ENCODE data around the gene SCEL.
"Not testable (repeated sequence)": the region's sequence is repeated elsewhere in the genome, so short reads cannot be mapped to it uniquely, and the experiment has no call there.

Gene SCEL

DNA sequence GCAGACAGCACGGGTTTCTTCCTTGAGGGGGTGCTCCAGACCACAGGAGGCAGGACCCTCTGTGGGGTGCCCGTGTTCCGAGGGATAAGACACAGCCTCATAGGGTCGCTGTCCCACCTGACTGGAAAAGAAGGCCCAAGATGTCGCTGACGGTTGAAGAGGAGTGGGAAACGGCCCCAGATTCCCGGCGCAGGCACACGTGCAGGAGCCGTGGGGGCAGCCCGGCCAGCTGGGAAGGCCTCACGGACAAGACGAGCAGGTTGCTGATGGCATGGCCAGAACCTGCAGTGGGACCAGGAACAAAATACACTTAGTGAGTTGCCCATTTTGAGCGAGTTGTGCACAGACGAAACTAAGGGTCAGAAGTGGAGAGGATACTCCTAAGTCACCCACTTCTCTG lies 126.8 kb downstream of the SCEL start:
- not testable (repeated sequence) for H3K4me1 ChIP-seq (ENCODE audit: control insufficient read depth, insufficient read depth, low read length); H3K4me3 ChIP-seq (ENCODE audit: low read length in 2 of 2); H3K27ac ChIP-seq (ENCODE audit: low read length); H3K36me3 ChIP-seq (ENCODE audit: control insufficient read depth in 2 of 2, insufficient read depth in 2 of 2, low read length in 2 of 2); H3K9ac ChIP-seq (ENCODE audit: low read length in 2 of 2); H3K9me3 ChIP-seq (ENCODE audit: control insufficient read depth in 2 of 2, low read length in 2 of 2); H3K27me3 ChIP-seq (ENCODE audit: control insufficient read depth in 1 of 2, insufficient read depth in 2 of 2, low read length in 2 of 2)

DNA sequence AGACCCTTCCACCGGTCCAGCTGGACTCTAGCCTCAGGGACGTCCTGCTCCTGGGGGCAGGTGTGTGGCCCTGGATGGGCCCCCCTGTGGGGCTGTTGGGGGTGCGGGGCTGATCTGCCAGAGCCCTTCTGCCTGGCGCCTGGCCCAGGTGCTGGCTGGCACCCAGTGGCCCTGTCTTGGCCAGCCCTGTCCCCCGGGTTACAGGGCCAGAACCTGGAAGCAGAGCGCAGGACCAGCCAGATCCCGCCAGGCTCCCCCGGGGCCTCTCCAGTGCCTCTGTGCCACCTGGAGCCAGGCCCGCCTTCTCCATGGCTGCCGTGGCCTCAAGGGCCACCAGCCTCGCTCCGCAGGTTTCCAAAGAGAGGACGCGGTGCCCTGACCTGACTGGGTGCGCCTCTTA lies 127.3 kb downstream of the SCEL start:
- not testable (repeated sequence) for H3K4me1 ChIP-seq (ENCODE audit: control insufficient read depth, insufficient read depth, low read length); H3K36me3 ChIP-seq (ENCODE audit: control insufficient read depth in 2 of 2, insufficient read depth in 2 of 2, low read length in 2 of 2); H3K27me3 ChIP-seq (ENCODE audit: control insufficient read depth in 1 of 2, insufficient read depth in 2 of 2, low read length in 2 of 2); H3K9me3 ChIP-seq (ENCODE audit: control insufficient read depth in 2 of 2, low read length in 2 of 2); H3K9ac ChIP-seq (ENCODE audit: low read length in 2 of 2); H3K4me3 ChIP-seq (ENCODE audit: low read length in 2 of 2); H3K27ac ChIP-seq (ENCODE audit: low read length)

GRCh38 chr13:77674852-77675251 lies 139.3 kb downstream of the SCEL start:
- H3K27me3 ChIP-seq (ENCODE audit: control insufficient read depth in 1 of 2, insufficient read depth in 2 of 2, low read length in 2 of 2) = peaks cover 4 to 5% of the 10 kb centered on the region in 2 donors
- no peak overlapping the region for H3K9ac ChIP-seq (ENCODE audit: low read length in 2 of 2)
- no peak overlapping the region for H3K27ac ChIP-seq (ENCODE audit: low read length)
- H3K36me3 ChIP-seq (ENCODE audit: control insufficient read depth in 2 of 2, insufficient read depth in 2 of 2, low read length in 2 of 2) = no peaks in the 10 kb centered on the region
- H3K9me3 ChIP-seq (ENCODE audit: control insufficient read depth in 2 of 2, low read length in 2 of 2) = peaks cover 0 to 2% of the 10 kb centered on the region in 2 donors
- no peaks in the 10 kb centered on the region for H3K4me1 ChIP-seq (ENCODE audit: control insufficient read depth, insufficient read depth, low read length)
- H3K4me3 ChIP-seq (ENCODE audit: low read length in 2 of 2) = no peak overlapping the region

DNA sequence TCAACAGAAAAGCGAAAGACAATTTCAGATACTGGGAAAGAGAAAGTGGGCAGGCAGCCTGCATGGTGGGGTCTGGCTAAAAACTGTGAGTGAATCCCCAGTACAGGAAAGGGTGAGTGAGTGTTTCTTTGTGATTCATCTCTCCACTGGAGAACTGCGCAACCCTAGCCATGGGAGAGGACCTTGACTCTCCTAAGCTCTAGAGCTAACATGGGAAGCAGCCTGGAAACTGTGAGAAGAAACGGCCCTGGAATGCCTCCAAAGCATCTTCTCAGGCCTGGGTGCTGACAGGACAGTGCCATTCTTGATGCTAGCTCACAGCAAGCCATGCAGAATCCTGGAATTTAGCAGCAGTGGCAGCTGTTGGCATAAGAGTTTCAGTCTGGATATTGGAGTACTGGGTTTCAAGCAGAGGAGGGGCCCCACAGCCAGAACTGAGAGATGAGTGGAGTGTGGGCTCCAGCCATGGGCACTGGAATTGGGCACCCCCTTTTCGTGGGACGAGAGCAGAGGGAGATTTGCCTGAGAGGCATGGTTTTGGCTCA lies 143.3 kb downstream of the SCEL start:
- Histone ChIP-seq H3K27ac (ENCODE audit: low read length) (no peak overlapping the region), H3K9me3 (ENCODE audit: control insufficient read depth in 2 of 2, low read length in 2 of 2) (peaks cover 0 to 2% of the 10 kb centered on the region in 2 donors), H3K4me3 (ENCODE audit: low read length in 2 of 2) (no peak overlapping the region), H3K27me3 (ENCODE audit: control insufficient read depth in 1 of 2, insufficient read depth in 2 of 2, low read length in 2 of 2) (peaks cover 4 to 5% of the 10 kb centered on the region in 2 donors), H3K9ac (ENCODE audit: low read length in 2 of 2) (no peak overlapping the region), H3K4me1 (ENCODE audit: control insufficient read depth, insufficient read depth, low read length) (no peaks in the 10 kb centered on the region), H3K36me3 (ENCODE audit: control insufficient read depth in 2 of 2, insufficient read depth in 2 of 2, low read length in 2 of 2) (no peaks in the 10 kb centered on the region)

- Histone ChIP-seq H3K9me3 (ENCODE audit: control insufficient read depth in 2 of 2, low read length in 2 of 2) (no peaks in the 10 kb centered on the region), H3K4me3 (ENCODE audit: low read length in 2 of 2) (no peak overlapping the region), H3K27me3 (ENCODE audit: control insufficient read depth in 1 of 2, insufficient read depth in 2 of 2, low read length in 2 of 2) (no peaks in the 10 kb centered on the region), H3K4me1 (ENCODE audit: control insufficient read depth, insufficient read depth, low read length) (no peaks in the 10 kb centered on the region), H3K9ac (ENCODE audit: low read length in 2 of 2) (no peak overlapping the region), H3K27ac (ENCODE audit: low read length) (no peak overlapping the region), H3K36me3 (ENCODE audit: control insufficient read depth in 2 of 2, insufficient read depth in 2 of 2, low read length in 2 of 2) (no peaks in the 10 kb centered on the region)
Observed at GRCh38 chr13:77687799-77688198, 152.3 kb downstream of the SCEL start.

GRCh38 chr13:77691871-77692270 lies 156.4 kb downstream of the SCEL start:
- Histone ChIP-seq H3K9me3 (ENCODE audit: control insufficient read depth in 2 of 2, low read length in 2 of 2) (no peaks in the 10 kb centered on the region), H3K4me3 (ENCODE audit: low read length in 2 of 2) (no peak overlapping the region), H3K4me1 (ENCODE audit: control insufficient read depth, insufficient read depth, low read length) (no peaks in the 10 kb centered on the region), H3K9ac (ENCODE audit: low read length in 2 of 2) (no peak overlapping the region), H3K27ac (ENCODE audit: low read length) (no peak overlapping the region), H3K27me3 (ENCODE audit: control insufficient read depth in 1 of 2, insufficient read depth in 2 of 2, low read length in 2 of 2) (no peaks in the 10 kb centered on the region), H3K36me3 (ENCODE audit: control insufficient read depth in 2 of 2, insufficient read depth in 2 of 2, low read length in 2 of 2) (no peaks in the 10 kb centered on the region)

GRCh38 chr13:77692746-77693448 lies 157.4 kb downstream of the SCEL start:
- no peaks in the 10 kb centered on the region for H3K36me3 ChIP-seq (ENCODE audit: control insufficient read depth in 2 of 2, insufficient read depth in 2 of 2, low read length in 2 of 2)
- H3K27me3 ChIP-seq (ENCODE audit: control insufficient read depth in 1 of 2, insufficient read depth in 2 of 2, low read length in 2 of 2) = no peaks in the 10 kb centered on the region
- H3K4me3 ChIP-seq (ENCODE audit: low read length in 2 of 2) = no peak overlapping the region
- H3K9ac ChIP-seq (ENCODE audit: low read length in 2 of 2) = no peak overlapping the region
- H3K9me3 ChIP-seq (ENCODE audit: control insufficient read depth in 2 of 2, low read length in 2 of 2) = no peaks in the 10 kb centered on the region
- H3K4me1 ChIP-seq (ENCODE audit: control insufficient read depth, insufficient read depth, low read length) = no peaks in the 10 kb centered on the region
- H3K27ac ChIP-seq (ENCODE audit: low read length) = no peak overlapping the region

DNA sequence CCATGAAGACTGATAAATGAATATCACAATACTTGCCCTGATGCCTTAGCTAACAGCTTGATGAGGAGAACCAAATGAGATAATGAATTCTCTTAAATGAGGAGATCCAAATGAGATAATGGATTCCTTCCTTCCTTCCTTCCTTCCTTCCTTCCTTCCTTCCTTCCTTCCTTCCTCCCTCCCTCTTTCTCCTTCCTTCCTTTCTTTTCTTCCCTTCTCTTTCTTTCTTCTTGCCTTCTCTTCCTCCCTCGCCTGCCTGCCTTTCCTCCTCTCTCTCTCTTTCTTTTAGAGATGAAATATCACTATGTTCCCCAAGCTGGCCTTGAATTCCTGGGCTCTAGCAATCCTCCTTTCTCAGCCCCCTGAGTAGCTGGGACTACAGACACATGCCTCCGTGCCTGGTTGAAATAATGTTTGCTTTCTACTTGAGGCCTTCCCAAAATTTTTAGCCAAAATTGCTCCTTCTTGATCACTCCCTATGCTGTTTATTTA lies 158.0 kb downstream of the SCEL start:
- Histone ChIP-seq H3K4me1 (ENCODE audit: control insufficient read depth, insufficient read depth, low read length) (no peaks in the 10 kb centered on the region), H3K36me3 (ENCODE audit: control insufficient read depth in 2 of 2, insufficient read depth in 2 of 2, low read length in 2 of 2) (no peaks in the 10 kb centered on the region), H3K9ac (ENCODE audit: low read length in 2 of 2) (no peak overlapping the region), H3K4me3 (ENCODE audit: low read length in 2 of 2) (no peak overlapping the region), H3K27ac (ENCODE audit: low read length) (no peak overlapping the region), H3K27me3 (ENCODE audit: control insufficient read depth in 1 of 2, insufficient read depth in 2 of 2, low read length in 2 of 2) (no peaks in the 10 kb centered on the region), H3K9me3 (ENCODE audit: control insufficient read depth in 2 of 2, low read length in 2 of 2) (no peaks in the 10 kb centered on the region)
